IPS DF 4.7 (cell line): Measurements from ENCODE around the gene ZNF593OS.

ENCODE experiments used
- DNase-seq: peaks from one replicate; pipeline ENCODE4 v3.0.0-alpha.2; 2013; ENCODE audit warnings: low spot score; ENCODE audit errors: extremely low read depth

The ZNF593OS gene

DNA sequence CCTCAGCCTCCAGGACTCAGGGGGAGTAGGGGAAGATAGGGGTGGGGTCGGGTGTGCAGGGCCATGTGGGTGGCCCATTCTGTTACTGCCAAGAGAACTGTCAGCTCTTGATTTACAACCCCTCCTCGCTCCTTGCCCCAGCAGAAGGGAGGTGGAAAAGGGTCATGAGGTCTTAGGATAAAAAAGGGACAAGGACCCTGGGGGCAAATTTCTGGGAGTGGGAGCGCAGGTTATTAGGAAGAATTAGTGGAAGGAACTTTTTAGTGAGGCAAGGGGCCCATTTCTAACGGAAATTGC is 11.9 kb downstream of the ZNF593OS start:
- DNase-seq, result no peak

DNA sequence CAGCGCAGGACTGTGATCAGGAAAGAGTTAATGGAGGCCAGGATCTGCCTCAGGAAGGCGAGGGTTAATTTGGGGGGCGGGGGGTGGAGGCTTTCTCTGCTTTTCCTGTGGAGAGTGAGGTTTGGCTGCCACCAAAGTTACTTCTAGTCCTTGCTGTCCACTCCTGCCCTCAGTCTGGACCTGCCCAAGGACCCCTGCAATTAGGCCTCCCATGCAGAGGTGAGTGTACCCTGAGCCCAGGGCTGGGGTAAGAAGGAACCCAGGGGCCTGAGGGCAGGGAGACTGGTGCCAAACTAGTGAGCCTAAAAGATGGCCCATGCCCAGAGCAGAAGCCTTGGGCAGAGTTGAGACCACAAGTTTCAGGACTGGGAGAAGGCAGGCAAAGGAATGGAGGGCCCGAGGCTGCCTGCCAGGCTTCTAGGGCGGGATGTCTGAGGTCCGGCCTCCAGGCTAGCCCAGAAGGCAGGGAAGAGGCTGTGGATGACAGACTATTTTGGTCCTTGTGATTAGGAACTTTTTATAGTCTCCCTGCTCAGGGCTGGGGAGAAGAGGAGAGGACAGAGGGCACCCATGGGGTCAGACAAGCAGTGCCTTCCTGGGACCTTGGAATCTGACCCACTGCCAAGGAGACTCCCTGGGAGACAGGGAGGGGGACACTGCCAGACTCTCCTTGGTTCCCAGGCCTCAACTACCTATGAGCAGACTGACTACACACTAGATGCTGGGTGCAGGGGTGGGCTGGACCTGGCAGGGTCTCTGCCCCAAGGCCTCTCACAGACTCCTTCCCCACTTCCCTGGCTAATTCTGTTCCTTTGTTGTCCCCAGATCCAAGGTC is 12.5 kb downstream of the ZNF593OS start, which contains the start of gene FAM110D:
TSS of gene FAM110D (plus strand) at position 172 of the 835 bp plus-strand sequence. CDS start 2,213 bp downstream, outside the sequence.
- no peak for DNase-seq

DNA sequence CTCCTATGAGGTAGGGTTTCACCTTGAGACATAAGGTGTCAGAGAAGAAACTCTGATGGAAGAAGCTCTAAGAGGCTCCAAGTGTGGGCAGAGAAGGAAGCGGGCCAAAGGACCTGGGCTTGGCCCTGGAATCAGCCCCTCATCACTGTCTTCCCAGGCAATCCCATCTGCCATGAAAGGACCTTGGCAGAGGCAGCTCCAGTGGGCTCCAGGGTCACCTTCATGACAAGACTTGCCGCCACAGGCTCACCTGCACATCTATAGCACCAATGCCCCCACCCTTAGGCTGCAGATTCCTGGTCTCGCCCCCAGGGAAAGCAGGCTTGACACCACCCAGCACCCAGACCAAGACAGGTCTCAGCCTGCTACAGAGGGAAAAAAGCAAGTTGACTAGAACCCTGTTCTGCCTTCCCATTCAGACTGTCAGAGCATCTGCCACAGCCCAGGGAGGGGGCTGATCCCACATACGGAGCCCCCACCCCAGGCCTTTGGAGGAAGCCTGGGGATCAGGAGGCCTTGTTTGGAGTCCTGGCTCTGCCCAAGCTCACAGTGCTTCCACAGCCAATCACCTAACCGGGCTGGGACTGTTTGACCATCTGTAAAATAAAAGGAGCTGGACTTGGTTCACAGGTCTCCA is 13.2 kb downstream of the ZNF593OS start:
- no peak for DNase-seq

DNA sequence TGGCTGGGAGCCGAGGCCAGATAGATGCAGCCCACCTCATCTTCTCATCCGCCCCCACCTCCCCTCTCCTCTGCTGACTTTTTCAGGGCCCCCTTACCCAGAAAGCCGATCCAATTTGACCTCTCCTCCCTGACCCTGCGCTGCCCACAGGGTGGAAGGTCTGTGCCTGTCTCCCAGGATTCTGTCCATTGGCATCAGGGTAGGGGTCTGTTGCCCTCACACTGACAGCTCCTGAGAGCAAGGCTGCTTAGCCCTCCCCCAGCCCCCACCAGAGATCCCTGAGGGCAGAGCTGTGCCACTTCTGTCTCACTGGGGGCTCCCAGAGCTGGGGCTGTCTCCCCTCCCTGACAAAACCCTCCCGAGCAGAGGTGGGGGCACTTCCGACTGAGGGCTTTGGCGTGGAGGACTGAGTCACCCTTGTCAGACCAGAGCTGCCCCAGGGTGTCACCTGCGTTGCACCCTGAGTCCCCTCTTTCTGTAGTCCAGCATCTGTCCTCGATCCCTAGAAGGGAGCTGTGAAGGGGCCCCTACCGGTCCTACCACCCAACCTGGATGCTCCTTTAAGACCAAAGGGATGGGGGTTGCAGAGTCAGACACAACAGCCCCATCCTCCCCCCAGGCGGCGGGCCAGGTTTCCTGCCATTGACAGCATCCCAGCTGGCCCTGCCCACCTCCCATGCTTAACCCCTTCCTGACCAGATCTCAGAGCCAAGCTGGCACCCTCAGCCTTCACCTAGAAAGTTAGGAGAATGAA is 15.2 kb downstream of the ZNF593OS start:
- DNase-seq, result no peak

DNA sequence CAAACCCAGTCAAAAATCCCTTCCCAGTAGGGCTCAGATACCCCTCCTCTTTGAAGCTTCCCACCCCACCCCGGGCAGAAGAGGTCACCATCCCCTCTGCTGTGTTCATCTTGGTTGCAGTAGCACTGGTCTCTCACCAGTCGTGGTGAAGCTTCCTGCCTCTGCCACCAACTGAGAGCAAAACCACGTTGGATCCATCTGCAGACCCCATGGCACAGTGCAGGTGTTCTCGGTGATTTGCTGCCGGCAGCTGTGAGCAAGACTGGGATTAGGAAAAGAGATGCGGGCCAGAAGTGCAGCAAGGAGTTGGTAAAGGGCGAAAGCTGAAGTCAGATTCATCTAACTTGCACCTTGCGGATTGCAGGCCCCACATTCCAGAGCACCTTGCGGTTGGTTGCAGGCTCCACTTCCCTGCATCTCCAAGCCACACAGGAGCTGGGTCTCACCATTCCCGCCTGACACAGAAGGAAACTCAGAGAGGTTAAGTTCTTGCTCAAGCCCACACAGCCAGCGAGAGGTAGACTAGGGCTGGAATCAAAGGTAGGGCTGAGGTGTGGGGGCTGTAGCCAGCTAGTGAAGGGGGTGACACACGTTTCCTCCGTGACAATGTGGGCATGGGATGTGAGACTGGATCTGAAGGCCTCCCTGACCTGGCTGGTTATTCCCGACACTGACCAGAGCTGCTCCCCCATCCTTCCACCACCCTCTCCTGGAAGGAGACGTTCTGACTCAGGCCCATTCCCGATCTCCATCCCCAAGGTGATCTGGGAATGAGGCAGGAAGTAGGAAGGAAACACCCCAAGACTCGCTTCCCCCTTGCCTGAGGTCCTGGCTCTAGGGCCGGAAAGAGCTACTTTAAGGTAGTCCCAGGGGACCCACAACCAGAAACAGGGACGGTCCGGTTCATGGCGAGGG is 16.0 kb downstream of the ZNF593OS start:
- no peak for DNase-seq

DNA sequence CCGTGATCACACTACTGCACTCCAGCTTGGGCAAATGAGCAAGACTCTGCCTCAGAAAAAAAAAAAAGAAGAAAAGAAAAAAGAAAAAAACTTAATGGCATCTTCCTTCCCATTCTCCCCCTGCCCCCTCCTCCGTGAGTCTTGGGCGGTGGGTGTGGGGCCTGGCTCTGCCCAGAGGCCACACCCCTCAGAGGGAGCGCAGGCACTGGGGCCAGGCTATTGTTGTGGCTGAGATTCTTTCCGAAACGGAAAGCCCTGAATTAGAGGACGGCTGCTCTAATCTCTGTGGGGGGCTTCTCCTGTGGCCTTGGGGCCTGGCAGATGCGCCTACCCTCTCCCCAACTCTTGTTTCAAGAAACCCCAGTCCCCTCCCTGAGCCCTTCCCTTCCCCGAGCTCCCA is 16.9 kb downstream of the ZNF593OS start:
- DNase-seq, result no peak

DNA sequence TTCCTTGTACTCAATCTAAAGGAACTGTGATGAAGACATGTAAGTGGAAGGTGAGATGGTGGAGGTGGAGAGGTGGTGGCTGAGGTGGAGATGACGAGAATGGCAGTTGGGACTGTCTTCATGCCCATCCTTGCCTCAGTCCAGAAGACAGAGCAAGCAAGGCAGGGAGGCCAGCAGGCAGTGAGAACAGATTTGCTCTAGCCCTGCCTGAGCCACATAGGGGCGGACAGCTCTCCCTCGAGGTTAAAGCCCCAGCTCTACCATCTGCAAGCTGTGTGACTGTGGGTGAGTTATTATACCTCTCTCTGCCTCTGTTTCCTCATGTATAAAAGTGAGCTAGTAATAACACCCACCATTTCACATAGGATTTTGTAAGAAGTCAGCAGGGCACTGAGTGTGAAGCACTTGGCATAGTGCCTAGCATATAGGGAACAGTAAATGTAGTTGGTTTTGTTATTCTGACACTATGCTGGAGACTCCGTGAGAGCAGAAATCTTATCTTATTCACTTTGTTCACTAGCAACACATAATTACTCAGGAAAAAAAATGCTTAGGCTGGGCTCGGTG is 17.6 kb downstream of the ZNF593OS start:
- DNase-seq, result no peak

DNA sequence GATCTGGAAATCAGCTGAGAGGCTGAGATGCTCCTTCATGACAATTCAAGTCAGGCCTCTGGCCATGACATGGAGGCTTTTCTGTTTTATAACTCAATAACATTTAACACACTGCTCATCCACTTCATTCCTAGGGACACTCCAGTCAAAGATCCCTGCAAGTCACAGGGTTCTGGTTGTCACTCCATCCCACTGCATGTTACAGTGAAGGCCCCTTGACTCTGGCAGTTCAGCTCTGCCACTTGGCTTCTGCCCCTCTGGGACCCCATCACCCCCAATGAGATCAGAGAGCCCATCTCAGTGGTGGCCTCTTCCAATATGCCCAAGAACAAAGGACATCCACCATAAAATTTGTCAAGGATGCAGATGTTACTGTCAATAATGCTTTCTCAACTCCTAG is 22.7 kb downstream of the ZNF593OS start:
- no peak for DNase-seq

DNA sequence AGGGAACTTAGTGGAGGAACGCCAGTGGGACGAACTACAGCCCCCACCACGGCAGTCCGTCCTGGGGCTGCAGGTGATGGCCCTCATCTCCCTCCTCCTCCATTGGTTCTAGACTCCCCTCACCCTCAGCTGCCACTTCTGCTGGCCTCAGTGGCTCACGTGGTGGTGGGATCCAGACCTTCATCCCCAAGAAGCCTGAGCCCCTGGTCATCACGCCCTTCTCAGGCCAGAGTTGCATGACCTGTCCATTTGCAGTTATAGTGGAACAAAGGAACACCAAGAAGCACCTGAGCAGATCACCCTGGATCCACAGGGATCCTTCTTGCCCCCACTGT is 25.7 kb downstream of the ZNF593OS start:
- no peak for DNase-seq

DNA sequence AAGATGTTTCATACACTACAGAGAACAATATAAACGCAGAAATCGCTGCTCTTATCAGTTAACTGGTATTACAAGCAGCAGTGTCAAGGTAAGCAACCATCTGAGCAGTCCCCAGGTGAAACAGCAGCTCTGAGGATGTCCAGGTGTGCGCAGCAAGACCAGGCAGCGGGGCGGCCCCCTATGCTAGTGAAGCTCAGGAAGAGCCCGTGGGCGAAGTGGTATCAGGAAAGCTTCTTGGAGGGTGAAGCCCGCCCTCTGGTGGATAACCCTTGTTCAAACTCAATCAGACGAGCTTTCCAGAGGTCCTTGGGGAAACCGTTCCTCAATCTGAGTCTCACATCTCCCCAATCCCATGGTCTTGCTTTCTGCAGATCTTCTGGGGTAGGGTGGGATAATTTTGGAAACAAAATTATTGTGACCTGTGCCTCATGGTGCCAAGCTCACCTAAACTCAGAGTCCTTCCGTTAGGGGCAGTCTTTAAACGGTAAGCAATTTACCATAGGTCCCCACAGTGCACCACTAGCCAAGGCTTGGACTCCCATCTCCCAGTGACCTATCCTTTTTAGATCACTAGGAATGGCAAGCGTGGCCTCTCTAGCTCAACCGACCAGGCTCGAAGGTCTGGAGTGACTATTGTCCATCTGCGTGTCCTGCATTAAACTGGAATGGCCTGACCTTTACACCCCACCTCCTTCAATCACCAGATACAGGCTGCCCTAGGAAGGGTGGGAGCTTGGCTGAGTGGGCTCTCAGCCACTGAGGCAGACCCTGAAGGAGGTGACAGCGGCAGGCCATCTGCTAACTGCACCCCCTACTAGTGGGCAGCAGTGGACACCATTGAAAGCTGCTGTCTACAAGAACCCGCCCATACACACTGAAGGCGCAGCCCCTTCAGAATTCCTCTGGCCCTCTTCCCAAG is 26.3 kb downstream of the ZNF593OS start:
- DNase-seq, result no peak

DNA sequence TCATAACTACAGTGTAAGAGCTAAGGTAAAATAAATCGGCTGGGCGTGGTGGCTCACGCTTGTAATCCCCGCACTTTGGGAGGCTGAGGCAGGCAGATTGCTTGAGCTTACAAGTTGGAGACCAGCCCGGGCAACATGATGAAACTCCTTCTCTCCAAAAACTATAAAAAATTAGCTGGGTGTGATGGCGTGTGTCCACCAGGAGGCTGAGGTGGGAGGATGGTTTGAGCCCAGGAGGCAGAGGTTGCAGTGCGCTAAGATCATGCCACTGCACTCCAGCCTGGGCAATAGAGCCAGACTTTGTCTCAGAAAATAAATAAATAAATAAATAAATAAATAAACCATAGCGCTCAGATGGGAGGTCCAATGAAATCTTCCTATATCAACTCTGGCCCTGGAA is 29.5 kb downstream of the ZNF593OS start:
- DNase-seq, result no peak

DNA sequence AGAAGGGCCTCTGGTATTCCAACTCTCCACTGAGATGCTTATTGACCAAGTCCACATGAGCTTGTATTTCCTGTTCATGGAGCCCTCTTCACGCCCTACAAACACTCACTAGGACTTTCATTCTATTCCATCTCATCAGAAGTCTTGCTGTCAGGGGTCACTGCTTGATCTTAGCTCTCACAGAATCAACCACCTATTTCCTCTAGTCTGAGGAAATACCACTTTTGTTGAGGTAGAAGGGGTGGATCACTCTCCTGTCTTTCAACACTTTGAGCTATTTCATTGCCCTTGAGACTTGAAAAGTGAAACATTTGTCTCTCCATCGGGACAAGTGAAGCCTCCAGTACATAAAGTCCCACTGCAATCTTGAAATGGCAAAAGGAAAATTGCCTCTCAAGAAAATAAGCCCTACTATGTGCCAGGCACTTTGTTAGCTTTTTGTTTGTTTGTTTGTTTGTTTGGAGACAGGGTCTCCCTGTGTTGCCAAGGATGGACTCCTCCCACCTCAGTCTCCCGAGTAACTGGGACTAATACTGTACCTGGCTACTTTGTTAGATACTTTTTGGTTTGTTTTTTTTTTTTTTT is 32.6 kb downstream of the ZNF593OS start:
- DNase-seq, result no peak

DNA sequence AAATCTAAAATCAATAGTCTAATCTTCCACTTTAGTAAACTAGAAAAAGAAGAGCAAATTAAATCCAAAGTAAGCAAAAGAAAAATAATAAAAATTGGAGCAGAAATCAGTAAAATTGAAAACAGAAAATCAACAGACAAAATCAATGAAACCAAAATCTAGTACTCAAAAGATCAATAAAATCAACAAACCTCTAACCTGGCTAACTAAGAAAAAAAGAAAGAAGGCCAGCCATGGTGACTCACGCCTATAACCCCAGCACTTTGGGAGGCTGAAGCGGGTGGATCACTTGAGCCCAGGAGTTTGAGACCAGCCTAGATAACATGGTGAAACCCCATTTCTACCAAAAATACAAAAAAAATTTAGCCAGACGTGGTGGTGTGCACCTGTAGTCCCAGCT is 37.2 kb downstream of the ZNF593OS start:
- no peak for DNase-seq

DNA sequence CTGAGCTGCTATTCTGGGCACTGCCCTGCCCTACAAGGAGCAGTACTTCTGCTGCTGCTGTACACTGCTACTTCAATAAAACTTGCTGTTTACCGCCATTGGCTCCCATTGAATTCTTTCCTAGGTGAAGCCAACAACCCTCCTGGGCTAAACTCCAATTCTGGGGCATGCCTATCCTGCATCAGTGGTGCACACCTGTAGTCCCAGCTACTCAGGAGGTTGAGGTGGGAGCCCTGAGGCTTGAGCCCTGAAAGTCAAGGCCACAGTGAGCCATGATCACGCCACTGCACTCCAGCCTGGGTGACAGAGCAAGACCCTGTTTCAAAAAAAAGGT is 38.8 kb downstream of the ZNF593OS start:
- no peak for DNase-seq

DNA sequence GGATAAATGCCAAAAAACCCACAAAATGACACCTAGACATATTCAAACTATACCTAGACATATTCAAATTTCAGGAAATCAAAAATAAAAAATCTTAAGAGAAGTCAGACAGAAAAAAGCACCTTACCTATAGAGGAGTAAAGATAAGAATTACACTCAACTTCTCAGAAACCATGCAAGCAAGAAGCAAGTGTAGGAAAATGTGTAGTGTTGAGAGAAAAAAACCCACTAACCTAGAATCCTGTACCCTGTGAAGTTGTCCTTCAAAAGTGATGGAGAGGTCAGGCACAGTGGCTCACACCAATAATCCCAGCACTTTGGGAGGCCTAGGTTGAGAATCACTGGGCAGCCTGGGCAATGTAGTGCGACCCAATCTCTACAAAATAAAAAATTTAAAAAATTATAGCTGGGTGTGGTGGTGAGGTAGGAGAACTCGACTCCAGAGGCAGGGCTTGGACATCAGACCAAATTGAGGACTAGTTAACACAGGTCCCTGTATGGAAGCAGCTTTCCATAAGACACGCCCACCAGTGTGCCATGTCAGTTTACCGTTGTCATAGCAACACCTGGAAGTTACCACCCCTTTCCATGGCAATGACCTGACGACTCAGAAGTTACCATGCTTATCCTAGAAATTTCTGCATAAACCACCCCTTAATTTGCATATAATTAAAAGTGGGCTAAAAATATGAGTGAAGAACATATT is 39.4 kb downstream of the ZNF593OS start:
- DNase-seq, result no peak

DNA sequence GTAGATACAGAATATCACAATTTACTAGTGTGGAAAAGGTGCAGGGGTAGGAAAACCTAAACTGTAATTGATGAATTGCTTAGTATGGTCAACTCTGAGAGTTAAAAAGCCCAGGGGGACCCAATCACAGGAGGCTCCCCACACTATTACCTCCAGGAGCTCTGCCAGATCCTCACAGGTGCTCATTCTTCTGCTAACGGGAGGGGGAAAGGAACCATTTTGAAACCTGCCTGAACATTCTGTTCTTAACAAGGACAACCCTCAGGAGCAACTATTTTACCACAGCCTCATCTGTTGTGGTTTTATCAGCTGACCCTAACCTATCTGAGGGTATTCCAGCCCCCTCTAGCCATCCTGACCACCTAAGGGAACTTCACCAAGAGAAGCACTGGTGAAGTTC is 40.9 kb downstream of the ZNF593OS start:
- DNase-seq, result no peak

DNA sequence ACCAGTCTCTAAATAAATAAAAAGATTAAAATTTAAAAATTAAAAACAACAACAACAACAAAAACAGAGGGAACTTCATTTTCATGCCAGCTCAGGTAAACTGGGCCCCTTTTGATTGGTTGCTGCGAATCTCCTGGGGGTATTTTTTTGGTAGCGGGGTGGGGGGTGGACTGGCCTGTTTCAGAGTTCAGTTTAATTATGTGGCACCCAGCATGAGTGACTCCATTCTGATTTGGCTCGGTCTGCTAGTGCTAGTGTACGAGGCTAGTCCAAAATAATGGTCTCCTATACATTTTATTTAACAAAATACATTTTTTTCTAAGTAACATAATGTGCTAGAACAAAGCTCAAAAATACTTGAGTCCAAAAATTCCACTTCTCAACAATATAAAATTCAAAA is 41.9 kb downstream of the ZNF593OS start:
- no peak for DNase-seq

DNA sequence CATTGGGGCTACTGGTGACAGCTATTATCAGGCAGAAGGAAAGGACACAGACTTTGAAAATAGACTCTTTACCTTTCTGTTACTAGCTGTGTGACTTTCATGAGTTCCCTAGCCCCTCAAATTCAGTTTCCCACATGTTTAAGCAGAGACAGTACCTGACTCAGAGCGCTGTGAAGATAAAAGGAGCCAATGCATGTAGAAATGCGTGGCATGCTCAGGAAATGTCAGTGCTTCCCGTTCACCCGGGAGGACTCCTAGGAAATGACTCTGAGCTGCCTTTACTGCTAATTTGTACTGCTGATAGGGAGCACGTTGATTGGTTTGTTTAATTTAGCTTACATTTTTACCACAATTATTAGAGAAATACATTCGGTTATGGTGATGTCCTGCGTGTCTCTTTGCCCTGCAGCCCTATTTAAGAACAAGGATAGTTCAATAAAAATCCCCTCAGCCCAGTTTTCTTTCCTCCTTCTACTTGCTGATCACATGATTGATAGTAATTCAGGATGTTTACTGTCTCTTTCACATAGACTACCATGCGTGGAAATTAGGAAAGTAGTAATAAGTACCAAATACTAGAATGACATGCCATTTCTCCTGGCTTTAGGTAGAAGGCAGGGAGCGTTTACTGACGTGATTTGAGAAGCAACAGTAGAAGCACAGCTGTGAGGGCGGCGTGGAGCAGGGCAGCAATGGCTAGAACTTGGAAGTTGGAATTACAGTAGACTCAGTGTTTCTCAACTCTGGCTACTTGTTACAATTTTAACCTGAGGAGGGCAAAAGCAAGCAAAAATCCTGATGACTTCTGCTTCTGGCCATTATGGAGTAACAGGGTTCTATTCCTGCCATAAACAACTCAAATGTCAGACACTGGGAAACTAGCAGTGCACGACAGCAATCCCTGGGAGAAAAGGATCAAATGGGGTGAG is 44.1 kb downstream of the ZNF593OS start:
- DNase-seq, result no peak
